Measurements from ENCODE around the gene TAF6L.

GRCh38 chr11:62789576-62789975, 18.4 kb downstream of the TAF6L start:
- TF ChIP-seq CTCF (IDR thresholded peaks at IDR 0.05) (no peak), PREB (CRISPR knock-in tag; IDR thresholded peaks at IDR 0.05; ENCODE audit: borderline replicate concordance) (no peak), ZNF232 (CRISPR knock-in tag; IDR thresholded peaks at IDR 0.05) (no peak), HMGXB4 (CRISPR knock-in tag; IDR thresholded peaks at IDR 0.05) (no peak), CREM (CRISPR knock-in tag; IDR thresholded peaks at IDR 0.05) (no peak), ZMAT4 (CRISPR knock-in tag; IDR thresholded peaks at IDR 0.05) (no peak)

Measured in WTC11 (cell line).